ENCODE results near the gene PLA2G15.

DNA sequence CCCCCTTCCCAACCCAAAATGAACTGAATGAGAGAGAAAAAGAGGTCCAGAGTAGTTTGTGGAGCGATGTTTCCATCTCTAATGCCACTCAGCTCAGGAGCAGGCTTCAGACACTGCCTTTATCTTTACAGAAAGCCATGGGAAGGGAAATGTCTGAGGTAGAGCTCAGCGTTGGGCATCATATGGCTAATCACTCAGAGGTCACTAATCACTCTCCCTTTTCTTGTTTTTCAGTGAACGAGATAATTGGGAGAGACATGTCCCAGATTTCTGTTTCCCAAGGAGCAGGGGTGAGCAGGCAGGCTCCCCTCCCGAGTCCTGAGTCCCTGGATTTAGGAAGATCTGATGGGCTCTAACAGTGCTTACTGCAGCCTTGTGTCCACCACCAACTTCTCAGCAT lies 19.1 kb upstream of the PLA2G15 start:
- no peak for TF ChIP-seq POLR2A (IDR thresholded peaks at IDR 0.05)
- TF ChIP-seq, protein P1, sequence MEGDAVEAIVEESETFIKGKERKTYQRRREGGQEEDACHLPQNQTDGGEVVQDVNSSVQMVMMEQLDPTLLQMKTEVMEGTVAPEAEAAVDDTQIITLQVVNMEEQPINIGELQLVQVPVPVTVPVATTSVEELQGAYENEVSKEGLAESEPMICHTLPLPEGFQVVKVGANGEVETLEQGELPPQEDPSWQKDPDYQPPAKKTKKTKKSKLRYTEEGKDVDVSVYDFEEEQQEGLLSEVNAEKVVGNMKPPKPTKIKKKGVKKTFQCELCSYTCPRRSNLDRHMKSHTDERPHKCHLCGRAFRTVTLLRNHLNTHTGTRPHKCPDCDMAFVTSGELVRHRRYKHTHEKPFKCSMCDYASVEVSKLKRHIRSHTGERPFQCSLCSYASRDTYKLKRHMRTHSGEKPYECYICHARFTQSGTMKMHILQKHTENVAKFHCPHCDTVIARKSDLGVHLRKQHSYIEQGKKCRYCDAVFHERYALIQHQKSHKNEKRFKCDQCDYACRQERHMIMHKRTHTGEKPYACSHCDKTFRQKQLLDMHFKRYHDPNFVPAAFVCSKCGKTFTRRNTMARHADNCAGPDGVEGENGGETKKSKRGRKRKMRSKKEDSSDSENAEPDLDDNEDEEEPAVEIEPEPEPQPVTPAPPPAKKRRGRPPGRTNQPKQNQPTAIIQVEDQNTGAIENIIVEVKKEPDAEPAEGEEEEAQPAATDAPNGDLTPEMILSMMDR (IDR thresholded peaks at IDR 0.05) = no peak
- TF ChIP-seq POLR2AphosphoS5 (IDR thresholded peaks at IDR 0.05) = no peak
- TF ChIP-seq EP300 (IDR thresholded peaks at IDR 0.05) = no peak

Measured in gastroesophageal sphincter (tissue), 3 donors.